Spleen (tissue), 7 donors: Measurements from ENCODE around the gene METTL21C.

Experiments used
- POLR2A ChIP-seq, 3 donors: fragments of 450-650 bp; IDR thresholded peaks; one replicate each; pipeline ENCODE4 v1.5.1; 2017; ENCODE audit warnings: antibody characterized with exemption in 3 of 3, mild to moderate bottlenecking in 1 of 3
- POLR2AphosphoS5 ChIP-seq, 3 donors: sonication (generic); formaldehyde crosslinking; IDR thresholded peaks; one replicate each; pipeline ENCODE4 v1.5.1; 2017; ENCODE audit warnings: antibody characterized with exemption in 3 of 3
- TF ChIP-seq, protein P1 (sequence below), 11 experiments: fragments of 200-600 bp in 7 of 11; fragments of 450-650 bp in 4 of 11; sonication (generic) in 4 of 11; IDR thresholded peaks in 8 of 11; conservative IDR thresholded peaks in 3 of 11; 1 replicate in 7 of 11; 2 replicates in 4 of 11; pipeline versions ENCODE4 v1.4.0 to v1.8.0; 2016 to 2021; ENCODE audit warnings: antibody characterized with exemption in 11 of 11, inconsistent platforms in 4 of 11, mild to moderate bottlenecking in 1 of 11
- donor health status: DM: no; HTN: no; CAD: no; lungs with moderate emphysema.
- donor health status: DM: no; HTN: no; CAD: no.
- donor health status: DM: no; HTN: no; CAD: no.

DNA sequence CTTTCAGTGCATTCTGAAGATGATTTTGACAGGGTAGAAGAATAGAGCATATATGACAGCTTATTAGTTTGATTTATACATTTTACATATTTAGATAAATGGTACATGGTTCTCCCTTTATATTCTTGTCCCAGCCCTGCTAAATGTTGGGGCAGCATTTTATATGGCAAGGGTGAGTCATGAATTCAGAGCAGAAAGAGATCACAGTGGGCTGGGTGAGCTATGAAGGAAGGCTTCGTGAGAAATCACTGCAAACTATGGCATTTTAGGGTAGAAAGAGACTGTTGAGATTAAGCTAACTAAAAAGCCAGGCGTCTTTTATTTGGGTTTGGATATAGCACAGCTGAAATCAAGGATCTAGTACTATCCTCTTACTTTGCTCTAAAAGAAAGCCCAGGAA, 23.9 kb upstream of the METTL21C start:
- no peak for TF ChIP-seq POLR2A (IDR thresholded peaks at IDR 0.05)
- TF ChIP-seq, protein P1, sequence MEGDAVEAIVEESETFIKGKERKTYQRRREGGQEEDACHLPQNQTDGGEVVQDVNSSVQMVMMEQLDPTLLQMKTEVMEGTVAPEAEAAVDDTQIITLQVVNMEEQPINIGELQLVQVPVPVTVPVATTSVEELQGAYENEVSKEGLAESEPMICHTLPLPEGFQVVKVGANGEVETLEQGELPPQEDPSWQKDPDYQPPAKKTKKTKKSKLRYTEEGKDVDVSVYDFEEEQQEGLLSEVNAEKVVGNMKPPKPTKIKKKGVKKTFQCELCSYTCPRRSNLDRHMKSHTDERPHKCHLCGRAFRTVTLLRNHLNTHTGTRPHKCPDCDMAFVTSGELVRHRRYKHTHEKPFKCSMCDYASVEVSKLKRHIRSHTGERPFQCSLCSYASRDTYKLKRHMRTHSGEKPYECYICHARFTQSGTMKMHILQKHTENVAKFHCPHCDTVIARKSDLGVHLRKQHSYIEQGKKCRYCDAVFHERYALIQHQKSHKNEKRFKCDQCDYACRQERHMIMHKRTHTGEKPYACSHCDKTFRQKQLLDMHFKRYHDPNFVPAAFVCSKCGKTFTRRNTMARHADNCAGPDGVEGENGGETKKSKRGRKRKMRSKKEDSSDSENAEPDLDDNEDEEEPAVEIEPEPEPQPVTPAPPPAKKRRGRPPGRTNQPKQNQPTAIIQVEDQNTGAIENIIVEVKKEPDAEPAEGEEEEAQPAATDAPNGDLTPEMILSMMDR (IDR thresholded peaks at IDR 0.05 in 8 of 11, conservative IDR thresholded peaks at IDR 0.05 in 3 of 11): no peak
- no peak for TF ChIP-seq POLR2AphosphoS5 (IDR thresholded peaks at IDR 0.05)
